IMR-90 (cell line): ENCODE data around the gene TTC28. TPM values are rescaled to one million over a fixed set of nuclear protein-coding genes. Genes with fewer than 3 reads are reported as not detected.

Experiments
- ATAC-seq: fragments of 200-7000 bp; cut with Tn5 transposase; 2 replicates; pipeline ENCODE4 v1.9.1; 2020; ENCODE audit warnings: low read depth, mild to moderate bottlenecking, moderate library complexity
- BruUV-seq: library from RNA; stranded (reverse); fragments of 400-500 nt; replicated peaks from 2 replicates; lab custom pipeline; 2021; lab: Mats Ljungman, UMichigan
- CTCF ChIA-PET: fragments of 300-600 bp; formaldehyde crosslinking; extraction: SDS; loops from one replicate; lab custom pipeline; 2021; ENCODE audit warnings: antibody characterized with exemption; lab: Yijun Ruan, JAX
- POLR2A ChIA-PET: fragments of 300-600 bp; sonication (Branson Sonifier 250); formaldehyde crosslinking; loops from one replicate; lab custom pipeline; 2022; ENCODE audit warnings: antibody characterized with exemption; ENCODE audit not compliant: unreplicated experiment; lab: Charles Lee
- DNase-seq: peaks from one replicate; pipeline ENCODE4 v3.0.0; 2013
- H2AFZ ChIP-seq: replicated peaks from 2 replicates; pipeline ENCODE3; 2013; ENCODE audit warnings: low read length, mild to moderate bottlenecking; ENCODE audit not compliant: poor library complexity
- H2AK5ac ChIP-seq: 2 replicates; pipeline ENCODE4 v1.6.1; 2013; ENCODE audit warnings: low read depth, low read length, inconsistent platforms
- H2AK9ac ChIP-seq: replicated peaks from 2 replicates; pipeline ENCODE3; 2013; ENCODE audit warnings: mild to moderate bottlenecking, low read depth, low read length, moderate library complexity; ENCODE audit not compliant: poor library complexity
- H2BK120ac ChIP-seq: 2 replicates; pipeline ENCODE4 v1.6.1; 2013; ENCODE audit warnings: low read depth, low read length, inconsistent platforms
- H2BK15ac ChIP-seq: 3 replicates; pipeline ENCODE4 v1.6.1; 2013; ENCODE audit warnings: low read depth, low read length, inconsistent platforms
- H2BK20ac ChIP-seq: 2 replicates; pipeline ENCODE4 v1.6.1; 2013; ENCODE audit warnings: low read depth, mild to moderate bottlenecking, inconsistent platforms, low read length, moderate library complexity
- H2BK5ac ChIP-seq: 2 replicates; pipeline ENCODE4 v1.6.1; 2013; ENCODE audit warnings: mild to moderate bottlenecking, low read depth, low read length, inconsistent platforms; ENCODE audit not compliant: poor library complexity, severe bottlenecking
- H3K14ac ChIP-seq: replicated peaks from 2 replicates; pipeline ENCODE4 v1.6.1; 2013; ENCODE audit warnings: low read depth, low read length, inconsistent platforms
- H3K18ac ChIP-seq: 2 replicates; pipeline ENCODE4 v1.6.1; 2013; ENCODE audit warnings: low read depth, low read length, control low read depth
- H3K23ac ChIP-seq: 2 replicates; pipeline ENCODE4 v1.6.1; 2013; ENCODE audit warnings: low read depth, low read length, inconsistent platforms
- H3K27ac ChIP-seq: 2 replicates; pipeline ENCODE4 v1.5.1; 2013; ENCODE audit warnings: mild to moderate bottlenecking, control low read depth, low read length; ENCODE audit not compliant: insufficient read depth
- H3K27me3 ChIP-seq: 2 replicates; pipeline ENCODE4 v1.6.1; 2013; ENCODE audit warnings: low read length; ENCODE audit not compliant: control insufficient read depth, insufficient read depth
- H3K36me3 ChIP-seq: 2 replicates; pipeline ENCODE4 v1.6.1; 2013; ENCODE audit warnings: low read length, mixed read lengths; ENCODE audit not compliant: control insufficient read depth, insufficient read depth
- H3K4ac ChIP-seq: 2 replicates; pipeline ENCODE4 v1.6.1; 2013; ENCODE audit warnings: low read depth, low read length, inconsistent platforms
- H3K4me1 ChIP-seq: 2 replicates; pipeline ENCODE4 v1.6.1; 2013; ENCODE audit warnings: low read length, mixed read lengths; ENCODE audit not compliant: control insufficient read depth, insufficient read depth
- H3K4me2 ChIP-seq: 2 replicates; pipeline ENCODE4 v1.6.1; 2013; ENCODE audit warnings: low read depth, mild to moderate bottlenecking, control low read depth, low read length, moderate library complexity
- H3K4me3 ChIP-seq: 2 replicates; pipeline ENCODE4 v1.5.1; 2013; ENCODE audit warnings: low read depth, mild to moderate bottlenecking, control low read depth, low read length, moderate library complexity; ENCODE audit not compliant: insufficient read depth
- H3K56ac ChIP-seq: 2 replicates; pipeline ENCODE4 v1.6.1; 2013; ENCODE audit warnings: low read length, inconsistent platforms; ENCODE audit not compliant: insufficient read depth; ENCODE audit errors: extremely low read depth
- H3K79me1 ChIP-seq, 2 experiments: 2 replicates each; pipeline ENCODE4 v1.6.1; 2013; ENCODE audit warnings: low read length in 2 of 2, inconsistent platforms in 1 of 2, low read depth in 1 of 2
- H3K9ac ChIP-seq: 2 replicates; pipeline ENCODE4 v1.6.1; 2013; ENCODE audit warnings: low read depth, low read length, control low read depth
- H3K9me1 ChIP-seq: 2 replicates; pipeline ENCODE4 v1.6.1; 2013; ENCODE audit warnings: low read length, inconsistent platforms; ENCODE audit not compliant: insufficient read depth
- H3K9me3 ChIP-seq: 2 replicates; pipeline ENCODE4 v1.6.1; 2013; ENCODE audit warnings: low read length; ENCODE audit not compliant: control insufficient read depth, insufficient read depth
- H4K20me1 ChIP-seq: 2 replicates; pipeline ENCODE4 v1.6.1; 2013; ENCODE audit warnings: low read length, inconsistent platforms; ENCODE audit not compliant: insufficient read depth
- H4K5ac ChIP-seq: 2 replicates; pipeline ENCODE4 v1.6.1; 2013; ENCODE audit warnings: mild to moderate bottlenecking, low read depth, low read length, control low read depth
- H4K8ac ChIP-seq, 2 experiments: 2 replicates each; pipeline ENCODE4 v1.6.1; 2013; ENCODE audit warnings: low read depth in 2 of 2, low read length in 2 of 2, control low read depth in 1 of 2, inconsistent platforms in 1 of 2
- H4K91ac ChIP-seq: 2 replicates; pipeline ENCODE4 v1.6.1; 2013; ENCODE audit warnings: low read depth, low read length, inconsistent platforms; ENCODE audit not compliant: insufficient read depth
- FOS ChIP-seq: fragments of 150-350 bp; IDR thresholded peaks from 2 replicates; pipeline ENCODE4 v1.6.1; 2016; ENCODE audit warnings: low read depth, low read length
- MAFK ChIP-seq: IDR thresholded peaks from 2 replicates; pipeline ENCODE4 v1.6.1; 2012; ENCODE audit warnings: low read depth, low read length, improper control_type of control experiment
- WGBS, 2 experiments: methylation state at CpG; one replicate each; pipeline versions ENCODE4 v1.1.5 to v1.1.7; 2013; ENCODE audit warnings: missing lambda C conversion rate in 2 of 2; ENCODE audit not compliant: insufficient read length in 1 of 2; ENCODE audit errors: extremely low coverage in 2 of 2; 5-methylcytosine and 5-hydroxymethylcytosine counted together
- dilution Hi-C: fragments of 300-500 bp; cut with HindIII; formaldehyde crosslinking; loops from one replicate; pipeline ENCODE4 v1.14.3; 2018; ENCODE audit warnings: low sequenced_read_pairs; ENCODE audit not compliant: unreplicated experiment
- in situ Hi-C: fragments of 300-500 bp; cut with MboI; formaldehyde crosslinking; loops from 3 replicates; pipeline ENCODE4 v1.14.3; 2019; ENCODE audit warnings: low sequenced_read_pairs, inconsistent platforms, mixed read lengths
- intact Hi-C: fragments of 100-400 bp; cut with micrococcal nuclease; formaldehyde crosslinking; loops from 2 replicates; pipeline ENCODE4 v1.10.0; 2022
- polyA plus RNA-seq, 3 experiments: library from polyadenylated mRNA; depleted of rRNA; stranded (reverse); fragments of >200 nt; gene quantifications; 2 replicates each; pipeline ENCODE4 v1.2.3, GENCODE V29; 2012; ENCODE audit warnings: low replicate concordance in 1 of 3
- total RNA-seq: library from RNA; depleted of rRNA; stranded (reverse); fragments of >200 nt; gene quantifications from 2 replicates; pipeline ENCODE4 v1.2.3, GENCODE V29; 2012

Gene TTC28
- total and polyA plus RNA-seq, 2 of the 4 experiments (the other 2 are of a cell fraction), result 5.6 to 13.3 TPM

GRCh38 chr22:28413612-28414399 is 265.8 kb downstream of the TTC28 start:
- Histone ChIP-seq H3K36me3 (no peaks in the 10 kb centered on the region), H3K56ac (no peak overlapping the region), H3K27me3 (no peaks in the 10 kb centered on the region), H2AK9ac (no peak overlapping the region), H3K14ac (no peak overlapping the region), H2AK5ac (no peak overlapping the region), H3K23ac (no peak overlapping the region), H3K9me3 (no peaks in the 10 kb centered on the region), H2BK15ac (no peak overlapping the region), H3K9me1 (no peaks in the 10 kb centered on the region), H3K18ac (peak overlapping the region; percentile 2; the same call in 1 of the 2 replicates), H3K4me3 (no peak overlapping the region), H3K4ac (no peak overlapping the region), H3K79me1 (peaks cover 0 to 8% of the 10 kb centered on the region in 2 experiments; a peak in 2 of 4 replicates), H2BK20ac (no peak overlapping the region), H4K20me1 (no peaks in the 10 kb centered on the region), H4K91ac (no peak overlapping the region), H4K8ac (no peak overlapping the region), H2AFZ (no peak overlapping the region), H3K4me1 (peaks cover 8% of the 10 kb centered on the region), H3K4me2 (peak overlapping the region; percentile 35; the same call in 1 of the 2 replicates), H4K5ac (no peak overlapping the region; the same call in 1 of the 2 replicates), H3K9ac (no peak overlapping the region), H2BK120ac (no peak overlapping the region), H3K27ac (no peak overlapping the region), H2BK5ac (no peak overlapping the region)
- BruUV-seq, result no TSS peak
- WGBS, 2 experiments, result no CpG with 5 or more reads among the region's 2 CpGs
- TF ChIP-seq MAFK, result peak; percentile 95
- TF ChIP-seq FOS, result no peak
- dilution Hi-C loops (no loop called here), intact Hi-C loops (no loop called here), in situ Hi-C loops (no loop called here)
- DNase-seq (peak; percentile 41), ATAC-seq (peak; percentile 84)
- ChIA-PET POLR2A (no interaction called here), CTCF (interaction anchor here (0.6 kb wide), 1 partner anchor 93 kb away, joined by 3 read pairs; no protein-coding TSS in a partner anchor)
